Measurements from ENCODE around the gene SRRM3. TPM values are rescaled to one million over a fixed set of nuclear protein-coding genes. Genes with fewer than 3 reads are reported as not detected.

Gene SRRM3
- total RNA-seq, 2 donors from 2014 or later, result 4.1 to 5.0 TPM

DNA sequence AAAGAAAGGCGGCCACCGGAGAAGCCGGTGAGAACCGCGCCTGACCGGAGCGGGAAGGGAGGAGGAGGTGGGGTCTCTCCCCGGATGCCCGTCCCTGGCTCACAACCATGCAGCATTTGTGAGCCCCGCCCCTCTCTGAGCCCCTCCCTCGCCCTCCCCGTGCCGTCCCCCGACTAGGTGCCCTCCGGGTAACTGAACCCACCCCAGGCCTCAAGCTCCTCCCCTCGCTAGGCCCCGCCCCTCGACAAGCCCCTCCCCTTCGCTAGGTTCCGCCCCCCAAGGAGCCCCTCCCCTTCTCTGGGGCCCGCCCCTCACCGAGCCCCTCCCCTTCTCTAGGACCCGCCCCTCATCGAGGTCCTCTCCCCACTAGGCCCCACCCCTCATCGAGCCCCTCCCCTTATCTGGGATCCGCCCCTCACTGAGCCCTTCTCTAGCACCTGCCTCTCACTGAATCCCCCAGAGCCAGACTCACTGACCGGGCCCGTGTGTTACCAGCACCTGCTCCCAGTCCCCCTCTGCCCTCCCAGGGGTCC, 58.5 kb downstream of the SRRM3 start:
- WGBS, 2 experiments (ENCODE audit: insufficient coverage in 1 of 2, insufficient read length in 1 of 2), result 3% methylated on average over 27 of the region's 28 CpGs; no CpG with 5 or more reads in 1 of the 2 experiments
- DNase-seq, result peak; percentile 99
- peaks cover 10% of the 10 kb centered on the region for H3K27me3 Mint-ChIP-seq (ENCODE audit: insufficient read depth)
- peak overlapping the region; percentile 59 for H3K4me3 Mint-ChIP-seq
- peak overlapping the region; percentile 41 for H3K9ac ChIP-seq (ENCODE audit: extremely low read depth, low read length, poor library complexity, severe bottlenecking)
- peaks cover 3% of the 10 kb centered on the region for H3K36me3 Mint-ChIP-seq (ENCODE audit: low read depth)
- peak overlapping the region; percentile 74 for H3K4me3 ChIP-seq (ENCODE audit: low read length)
- H3K4me1 ChIP-seq (ENCODE audit: control insufficient read depth, insufficient read depth, low read length), result peaks cover 4% of the 10 kb centered on the region
- H3K9me3 ChIP-seq (ENCODE audit: control insufficient read depth, low read length), result no peaks in the 10 kb centered on the region
- H3K27ac ChIP-seq (ENCODE audit: low read depth, low read length), result peak overlapping the region; percentile 53
- H3K27ac Mint-ChIP-seq, result no peak overlapping the region
- peaks cover 5% of the 10 kb centered on the region for H3K27me3 ChIP-seq (ENCODE audit: control insufficient read depth, insufficient read depth, low read length, poor library complexity, severe bottlenecking)
- peaks cover 4% of the 10 kb centered on the region for H3K4me1 Mint-ChIP-seq
- no peaks in the 10 kb centered on the region for H3K9me3 Mint-ChIP-seq
- no peaks in the 10 kb centered on the region for H3K36me3 ChIP-seq (ENCODE audit: control insufficient read depth, insufficient read depth, low read length)
- TF ChIP-seq, protein P1, sequence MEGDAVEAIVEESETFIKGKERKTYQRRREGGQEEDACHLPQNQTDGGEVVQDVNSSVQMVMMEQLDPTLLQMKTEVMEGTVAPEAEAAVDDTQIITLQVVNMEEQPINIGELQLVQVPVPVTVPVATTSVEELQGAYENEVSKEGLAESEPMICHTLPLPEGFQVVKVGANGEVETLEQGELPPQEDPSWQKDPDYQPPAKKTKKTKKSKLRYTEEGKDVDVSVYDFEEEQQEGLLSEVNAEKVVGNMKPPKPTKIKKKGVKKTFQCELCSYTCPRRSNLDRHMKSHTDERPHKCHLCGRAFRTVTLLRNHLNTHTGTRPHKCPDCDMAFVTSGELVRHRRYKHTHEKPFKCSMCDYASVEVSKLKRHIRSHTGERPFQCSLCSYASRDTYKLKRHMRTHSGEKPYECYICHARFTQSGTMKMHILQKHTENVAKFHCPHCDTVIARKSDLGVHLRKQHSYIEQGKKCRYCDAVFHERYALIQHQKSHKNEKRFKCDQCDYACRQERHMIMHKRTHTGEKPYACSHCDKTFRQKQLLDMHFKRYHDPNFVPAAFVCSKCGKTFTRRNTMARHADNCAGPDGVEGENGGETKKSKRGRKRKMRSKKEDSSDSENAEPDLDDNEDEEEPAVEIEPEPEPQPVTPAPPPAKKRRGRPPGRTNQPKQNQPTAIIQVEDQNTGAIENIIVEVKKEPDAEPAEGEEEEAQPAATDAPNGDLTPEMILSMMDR (conservative IDR thresholded peaks at IDR 0.05), result no peak

- Mint-ChIP-seq H3K4me3 (no peak overlapping the region), H3K36me3 (ENCODE audit: low read depth) (peaks cover 3% of the 10 kb centered on the region), H3K27me3 (ENCODE audit: insufficient read depth) (peaks cover 10% of the 10 kb centered on the region), H3K27ac (no peak overlapping the region), H3K4me1 (peaks cover 4% of the 10 kb centered on the region), H3K9me3 (no peaks in the 10 kb centered on the region)
- H3K4me1 ChIP-seq (ENCODE audit: control insufficient read depth, insufficient read depth, low read length), result peaks cover 4% of the 10 kb centered on the region
- no peak overlapping the region for H3K9ac ChIP-seq (ENCODE audit: extremely low read depth, low read length, poor library complexity, severe bottlenecking)
- H3K4me3 ChIP-seq (ENCODE audit: low read length), result no peak overlapping the region
- TF ChIP-seq, protein P1 (conservative IDR thresholded peaks at IDR 0.05), result no peak
- H3K9me3 ChIP-seq (ENCODE audit: control insufficient read depth, low read length), result no peaks in the 10 kb centered on the region
- no peaks in the 10 kb centered on the region for H3K36me3 ChIP-seq (ENCODE audit: control insufficient read depth, insufficient read depth, low read length)
- 93 to 99% methylated on average over 7 to 11 of the region's 11 CpGs for WGBS, 2 experiments (ENCODE audit: insufficient coverage in 1 of 2, insufficient read length in 1 of 2)
- H3K27ac ChIP-seq (ENCODE audit: low read depth, low read length), result no peak overlapping the region
- peaks cover 5% of the 10 kb centered on the region for H3K27me3 ChIP-seq (ENCODE audit: control insufficient read depth, insufficient read depth, low read length, poor library complexity, severe bottlenecking)
- no peak for DNase-seq
Measured at GRCh38 chr7:76261329-76261728, 59.6 kb downstream of the SRRM3 start.

DNA sequence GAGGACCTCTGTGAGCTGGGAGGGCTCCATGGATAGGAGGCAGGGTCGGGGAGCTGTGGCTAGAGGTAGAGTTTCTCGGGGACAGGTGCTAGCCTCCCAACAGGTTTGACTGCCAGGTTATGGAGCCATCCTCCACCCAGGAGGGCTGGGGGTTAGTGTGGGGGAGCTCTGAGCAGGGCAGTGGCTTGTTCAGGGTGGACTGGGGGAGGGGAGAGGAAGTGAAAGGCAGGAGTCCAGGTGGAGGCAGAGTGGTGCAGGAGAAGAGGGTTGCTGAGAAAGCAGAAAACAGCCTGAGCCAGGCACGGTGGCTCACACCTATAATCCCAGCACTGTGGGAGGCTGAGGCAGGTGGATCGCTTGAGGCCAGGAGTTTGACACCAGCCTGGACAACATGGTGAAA, 60.2 kb downstream of the SRRM3 start:
- H3K4me3 ChIP-seq (ENCODE audit: low read length), result no peak overlapping the region
- no peak overlapping the region for H3K27ac Mint-ChIP-seq

More for the DNA sequence above, 60.2 kb downstream of the SRRM3 start:
- H3K36me3 Mint-ChIP-seq (ENCODE audit: low read depth), result peaks cover 2% of the 10 kb centered on the region
- peaks cover 4% of the 10 kb centered on the region for H3K4me1 ChIP-seq (ENCODE audit: control insufficient read depth, insufficient read depth, low read length)
- H3K4me3 Mint-ChIP-seq, result no peak overlapping the region
- H3K9ac ChIP-seq (ENCODE audit: extremely low read depth, low read length, poor library complexity, severe bottlenecking), result no peak overlapping the region
- TF ChIP-seq, protein P1 (conservative IDR thresholded peaks at IDR 0.05), result no peak
- H3K27ac ChIP-seq (ENCODE audit: low read depth, low read length), result no peak overlapping the region
- H3K36me3 ChIP-seq (ENCODE audit: control insufficient read depth, insufficient read depth, low read length), result no peaks in the 10 kb centered on the region
- H3K9me3 Mint-ChIP-seq, result no peaks in the 10 kb centered on the region
- H3K27me3 Mint-ChIP-seq (ENCODE audit: insufficient read depth), result peaks cover 14% of the 10 kb centered on the region
- 62 to 77% methylated on average over 3 to 4 of the region's 4 CpGs for WGBS, 2 experiments (ENCODE audit: insufficient coverage in 1 of 2, insufficient read length in 1 of 2)
- H3K4me1 Mint-ChIP-seq, result peaks cover 4% of the 10 kb centered on the region
- DNase-seq, result peak; percentile 64
- no peaks in the 10 kb centered on the region for H3K9me3 ChIP-seq (ENCODE audit: control insufficient read depth, low read length)
- H3K27me3 ChIP-seq (ENCODE audit: control insufficient read depth, insufficient read depth, low read length, poor library complexity, severe bottlenecking), result peaks cover 9% of the 10 kb centered on the region

Measured in endodermal cell (in vitro differentiated cells).